Measurements from ENCODE around the gene FZD10.

Gene FZD10

DNA sequence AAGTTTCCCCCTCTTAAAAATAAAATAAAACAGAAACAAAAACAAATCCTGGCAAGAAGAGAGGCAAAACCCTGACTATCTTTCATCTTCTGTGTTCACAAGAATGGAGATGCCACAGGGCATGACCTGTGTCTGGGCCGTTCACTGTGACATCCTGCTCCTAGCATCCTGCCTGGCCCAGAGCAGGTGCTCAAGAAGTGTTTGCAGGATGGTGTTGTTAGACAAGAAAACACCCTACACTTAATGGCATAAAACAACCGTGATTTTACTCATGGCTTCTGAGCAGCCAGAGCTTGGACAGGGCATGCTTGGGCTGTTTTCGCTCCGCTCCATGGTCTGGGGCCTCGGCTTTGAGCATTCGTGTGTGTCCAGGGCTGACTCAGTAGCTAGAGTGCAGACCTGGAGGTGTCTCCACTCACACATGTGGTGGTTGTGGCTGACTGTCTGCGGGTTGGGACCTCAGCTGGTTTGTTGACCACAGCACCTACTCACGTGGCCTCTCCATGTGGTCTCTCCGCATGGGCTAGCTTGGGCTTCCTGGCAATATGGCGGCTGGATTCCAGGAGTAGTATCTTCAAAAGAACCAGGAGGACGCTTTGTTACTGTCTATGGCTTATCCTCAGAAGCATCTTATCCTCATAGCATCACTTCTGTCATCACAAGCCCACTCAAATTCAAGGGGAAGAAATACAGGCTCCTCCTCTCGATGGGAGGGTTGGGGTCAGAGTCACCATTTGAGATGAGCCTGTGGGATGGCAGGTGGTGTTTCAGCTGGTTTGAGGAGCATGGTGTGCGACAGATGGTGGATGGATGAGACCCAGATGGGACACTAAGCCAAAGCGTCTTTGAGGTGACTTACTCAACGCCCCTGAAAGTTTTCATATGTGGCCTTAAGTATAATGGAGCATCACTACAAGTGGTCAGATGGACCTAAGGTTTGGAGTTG is 33.2 kb upstream of the FZD10 start:
- Histone ChIP-seq H4K12ac (ENCODE audit: low read depth, low read length) (no peak overlapping the region), H4K91ac (ENCODE audit: low read depth, low read length) (no peak overlapping the region), H3K23ac (ENCODE audit: low read length) (no peak overlapping the region), H3K27ac (ENCODE audit: low read depth, low read length) (no peak overlapping the region), H3K18ac (ENCODE audit: low read length) (no peak overlapping the region), H2BK120ac (ENCODE audit: insufficient read depth, low read length, poor library complexity) (no peak overlapping the region), H3K4ac (ENCODE audit: low read depth, low read length) (no peak overlapping the region), H3K4me2 (ENCODE audit: low read length) (no peak overlapping the region), H3K4me3 (ENCODE audit: low read depth, low read length) (no peak overlapping the region), H3K9me3 (ENCODE audit: insufficient read depth, low read depth, low read length) (no peaks in the 10 kb centered on the region), H3K79me2 (ENCODE audit: control insufficient read depth, insufficient read depth, low read length, poor library complexity) (no peaks in the 10 kb centered on the region), H3K9ac (ENCODE audit: low read length) (no peak overlapping the region), H3K4me1 (ENCODE audit: control insufficient read depth in 1 of 2, insufficient read depth in 2 of 2, low read length in 2 of 2) (no peaks in the 10 kb centered on the region), H2AK5ac (ENCODE audit: low read length) (no peak overlapping the region), H3K14ac (ENCODE audit: low read length) (no peak overlapping the region), H2BK5ac (ENCODE audit: low read depth, low read length, poor library complexity) (no peak overlapping the region), H2BK12ac (ENCODE audit: low read length) (no peak overlapping the region), H3K36me3 (ENCODE audit: control insufficient read depth in 1 of 2, insufficient read depth in 2 of 2, low read length in 2 of 2) (no peaks in the 10 kb centered on the region), H4K8ac (ENCODE audit: low read depth, low read length) (no peak overlapping the region), H2AFZ (ENCODE audit: insufficient read depth, low read length, poor library complexity) (no peak overlapping the region), H3K79me1 (ENCODE audit: low read length) (no peaks in the 10 kb centered on the region), H3K27me3 (ENCODE audit: insufficient read depth, low read length) (no peaks in the 10 kb centered on the region)
- no CpG with 5 or more reads among the region's 15 CpGs for WGBS (ENCODE audit: extremely low coverage, insufficient coverage, insufficient read length)
- no peak for DNase-seq

GRCh38 chr12:130130346-130130745 is 31.9 kb upstream of the FZD10 start:
- DNase-seq: no peak
- Histone ChIP-seq H3K27me3 (ENCODE audit: insufficient read depth, low read length) (no peaks in the 10 kb centered on the region), H3K18ac (ENCODE audit: low read length) (no peak overlapping the region), H3K23ac (ENCODE audit: low read length) (no peak overlapping the region), H2BK12ac (ENCODE audit: low read length) (no peak overlapping the region), H3K27ac (ENCODE audit: low read depth, low read length) (no peak overlapping the region), H2BK5ac (ENCODE audit: low read depth, low read length, poor library complexity) (no peak overlapping the region), H3K79me1 (ENCODE audit: low read length) (no peaks in the 10 kb centered on the region), H3K9me3 (ENCODE audit: insufficient read depth, low read depth, low read length) (no peaks in the 10 kb centered on the region), H3K9ac (ENCODE audit: low read length) (no peak overlapping the region), H4K8ac (ENCODE audit: low read depth, low read length) (no peak overlapping the region), H3K36me3 (ENCODE audit: control insufficient read depth in 1 of 2, insufficient read depth in 2 of 2, low read length in 2 of 2) (no peaks in the 10 kb centered on the region), H2AK5ac (ENCODE audit: low read length) (no peak overlapping the region), H2AFZ (ENCODE audit: insufficient read depth, low read length, poor library complexity) (no peak overlapping the region), H3K4ac (ENCODE audit: low read depth, low read length) (no peak overlapping the region), H2BK120ac (ENCODE audit: insufficient read depth, low read length, poor library complexity) (no peak overlapping the region), H3K14ac (ENCODE audit: low read length) (no peak overlapping the region), H3K4me3 (ENCODE audit: low read depth, low read length) (no peak overlapping the region), H4K12ac (ENCODE audit: low read depth, low read length) (no peak overlapping the region), H3K4me1 (ENCODE audit: control insufficient read depth in 1 of 2, insufficient read depth in 2 of 2, low read length in 2 of 2) (no peaks in the 10 kb centered on the region), H3K4me2 (ENCODE audit: low read length) (no peak overlapping the region), H3K79me2 (ENCODE audit: control insufficient read depth, insufficient read depth, low read length, poor library complexity) (no peaks in the 10 kb centered on the region), H4K91ac (ENCODE audit: low read depth, low read length) (no peak overlapping the region)
- no CpG with 5 or more reads among the region's 6 CpGs for WGBS (ENCODE audit: extremely low coverage, insufficient coverage, insufficient read length)

DNA sequence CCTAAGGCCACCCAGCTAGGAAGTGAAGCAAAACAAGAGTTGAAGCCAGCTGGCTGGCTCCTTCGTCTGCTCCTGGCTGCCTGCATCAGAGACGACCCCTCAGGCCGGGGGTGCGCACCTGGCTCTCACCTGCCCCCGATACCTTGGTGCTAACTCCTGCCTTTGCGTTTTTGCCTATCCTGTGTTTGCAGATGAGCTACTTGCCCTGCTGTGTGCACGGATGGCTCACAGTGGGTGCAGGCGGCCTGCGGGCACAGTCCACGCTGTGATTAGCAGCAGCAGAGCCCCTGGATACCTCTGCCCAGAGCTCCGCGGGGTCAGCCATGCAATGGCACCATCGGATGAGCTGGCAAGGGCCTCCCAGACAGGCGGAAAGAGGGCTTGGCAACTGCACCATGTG is 31.2 kb upstream of the FZD10 start:
- no peak overlapping the region for H3K27ac ChIP-seq (ENCODE audit: low read depth, low read length)
- no peaks in the 10 kb centered on the region for H3K79me1 ChIP-seq (ENCODE audit: low read length)
- no peak overlapping the region for H2AFZ ChIP-seq (ENCODE audit: insufficient read depth, low read length, poor library complexity)
- H3K9ac ChIP-seq (ENCODE audit: low read length): no peak overlapping the region
- H3K9me3 ChIP-seq (ENCODE audit: insufficient read depth, low read depth, low read length): no peaks in the 10 kb centered on the region
- no peak overlapping the region for H3K14ac ChIP-seq (ENCODE audit: low read length)
- no peaks in the 10 kb centered on the region for H3K79me2 ChIP-seq (ENCODE audit: control insufficient read depth, insufficient read depth, low read length, poor library complexity)
- no peak overlapping the region for H2AK5ac ChIP-seq (ENCODE audit: low read length)
- H3K36me3 ChIP-seq (ENCODE audit: control insufficient read depth in 1 of 2, insufficient read depth in 2 of 2, low read length in 2 of 2): no peaks in the 10 kb centered on the region
- no peaks in the 10 kb centered on the region for H3K4me1 ChIP-seq (ENCODE audit: control insufficient read depth in 1 of 2, insufficient read depth in 2 of 2, low read length in 2 of 2)
- no peak overlapping the region for H4K91ac ChIP-seq (ENCODE audit: low read depth, low read length)
- no peak overlapping the region for H3K4me3 ChIP-seq (ENCODE audit: low read depth, low read length)
- no peak overlapping the region for H3K4me2 ChIP-seq (ENCODE audit: low read length)
- H2BK12ac ChIP-seq (ENCODE audit: low read length): no peak overlapping the region
- no peaks in the 10 kb centered on the region for H3K27me3 ChIP-seq (ENCODE audit: insufficient read depth, low read length)
- H4K12ac ChIP-seq (ENCODE audit: low read depth, low read length): no peak overlapping the region
- H3K4ac ChIP-seq (ENCODE audit: low read depth, low read length): no peak overlapping the region
- no peak overlapping the region for H2BK120ac ChIP-seq (ENCODE audit: insufficient read depth, low read length, poor library complexity)
- H3K23ac ChIP-seq (ENCODE audit: low read length): no peak overlapping the region
- no peak overlapping the region for H2BK5ac ChIP-seq (ENCODE audit: low read depth, low read length, poor library complexity)
- no peak overlapping the region for H3K18ac ChIP-seq (ENCODE audit: low read length)
- no peak overlapping the region for H4K8ac ChIP-seq (ENCODE audit: low read depth, low read length)
- no peak for DNase-seq
- no CpG with 5 or more reads among the region's 14 CpGs for WGBS (ENCODE audit: extremely low coverage, insufficient coverage, insufficient read length)

GRCh38 chr12:130131801-130132200 is 30.5 kb upstream of the FZD10 start:
- Histone ChIP-seq H3K9ac (ENCODE audit: low read length) (no peak overlapping the region), H3K4ac (ENCODE audit: low read depth, low read length) (no peak overlapping the region), H2AFZ (ENCODE audit: insufficient read depth, low read length, poor library complexity) (no peak overlapping the region), H3K79me1 (ENCODE audit: low read length) (no peaks in the 10 kb centered on the region), H3K4me3 (ENCODE audit: low read depth, low read length) (no peak overlapping the region), H2BK12ac (ENCODE audit: low read length) (no peak overlapping the region), H3K14ac (ENCODE audit: low read length) (no peak overlapping the region), H3K4me1 (ENCODE audit: control insufficient read depth in 1 of 2, insufficient read depth in 2 of 2, low read length in 2 of 2) (no peaks in the 10 kb centered on the region), H3K9me3 (ENCODE audit: insufficient read depth, low read depth, low read length) (no peaks in the 10 kb centered on the region), H3K36me3 (ENCODE audit: control insufficient read depth in 1 of 2, insufficient read depth in 2 of 2, low read length in 2 of 2) (no peaks in the 10 kb centered on the region), H3K23ac (ENCODE audit: low read length) (no peak overlapping the region), H4K8ac (ENCODE audit: low read depth, low read length) (no peak overlapping the region), H4K91ac (ENCODE audit: low read depth, low read length) (no peak overlapping the region), H3K27me3 (ENCODE audit: insufficient read depth, low read length) (no peaks in the 10 kb centered on the region), H2AK5ac (ENCODE audit: low read length) (no peak overlapping the region), H2BK120ac (ENCODE audit: insufficient read depth, low read length, poor library complexity) (no peak overlapping the region), H3K27ac (ENCODE audit: low read depth, low read length) (no peak overlapping the region), H3K18ac (ENCODE audit: low read length) (no peak overlapping the region), H4K12ac (ENCODE audit: low read depth, low read length) (no peak overlapping the region), H3K79me2 (ENCODE audit: control insufficient read depth, insufficient read depth, low read length, poor library complexity) (no peaks in the 10 kb centered on the region), H3K4me2 (ENCODE audit: low read length) (no peak overlapping the region), H2BK5ac (ENCODE audit: low read depth, low read length, poor library complexity) (no peak overlapping the region)
- DNase-seq: no peak
- no CpG with 5 or more reads among the region's 8 CpGs for WGBS (ENCODE audit: extremely low coverage, insufficient coverage, insufficient read length)

Measured in trophoblast cell (in vitro differentiated cells and primary cell).